Vagina (tissue), 2 donors: ENCODE results near the gene SEPHS1. TPM values are rescaled to one million over a fixed set of nuclear protein-coding genes. Genes with fewer than 3 reads are reported as not detected.

ENCODE experiments used
- DNase-seq, 2 donors: peaks; one replicate each; pipeline ENCODE4 v3.0.0-alpha.2; 2017; ENCODE audit errors: extremely low spot score in 2 of 2
- H3K27ac ChIP-seq: fragments of 200-600 bp; sonication (generic); one replicate; pipeline ENCODE4 v1.5.1; 2019
- H3K27me3 ChIP-seq: fragments of 200-600 bp; sonication (generic); one replicate; pipeline ENCODE4 v1.5.1; 2019
- H3K36me3 ChIP-seq, 2 donors: fragments of 200-600 bp; sonication (generic); one replicate each; pipeline ENCODE4 v1.5.1; 2017 to 2019
- H3K4me1 ChIP-seq: fragments of 200-600 bp; sonication (generic); one replicate; pipeline ENCODE4 v1.5.1; 2019
- H3K4me3 ChIP-seq, 2 donors: fragments of 200-600 bp; sonication (generic); 1 replicate in 1 of 2; 2 replicates in 1 of 2; pipeline ENCODE4 v1.5.1; 2016 to 2019
- H3K9me3 ChIP-seq: fragments of 200-600 bp; sonication (generic); one replicate; pipeline ENCODE4 v1.5.1; 2019
- CTCF ChIP-seq, 3 experiments: fragments of 450-650 bp in 2 of 3; fragments of 200-600 bp in 1 of 3; sonication (generic) in 1 of 3; IDR thresholded peaks; one replicate each; pipeline ENCODE4 v1.5.1; 2017 to 2019; ENCODE audit warnings: antibody characterized with exemption in 3 of 3, mild to moderate bottlenecking in 2 of 3, moderate library complexity in 2 of 3
- POLR2A ChIP-seq, 2 donors: fragments of 450-650 bp; IDR thresholded peaks; one replicate each; pipeline ENCODE4 v1.6.1; 2017; ENCODE audit warnings: antibody characterized with exemption in 2 of 2, mild to moderate bottlenecking in 2 of 2, moderate library complexity in 2 of 2
- POLR2AphosphoS5 ChIP-seq, 2 donors: sonication (generic); formaldehyde crosslinking; IDR thresholded peaks; one replicate each; pipeline ENCODE4 v1.9.0; 2017; ENCODE audit warnings: antibody characterized with exemption in 2 of 2, mild to moderate bottlenecking in 2 of 2, low read depth in 1 of 2; ENCODE audit not compliant: insufficient read depth in 1 of 2
- intact Hi-C: fragments of 100-400 bp; cut with DNase I; formaldehyde crosslinking; loops from one replicate; pipeline ENCODE4 v1.15.1; 2023
- total RNA-seq: library from RNA; depleted of rRNA; stranded (reverse); fragments of >200 nt; gene quantifications from one replicate; pipeline ENCODE4 v1.2.3, GENCODE V29; 2016

SEPHS1 gene
- total RNA-seq, 1 donor from 2014 or later, result 26.8 TPM

- intact Hi-C loops, result no loop called here
- no peak overlapping the region for H3K4me3 ChIP-seq
- no peaks in the 10 kb centered on the region for H3K27me3 ChIP-seq
- H3K36me3 ChIP-seq, result no peaks in the 10 kb centered on the region
- H3K9me3 ChIP-seq, result no peaks in the 10 kb centered on the region
- TF ChIP-seq CTCF (IDR thresholded peaks at IDR 0.05) (no peak), POLR2A (IDR thresholded peaks at IDR 0.05) (no peak), POLR2AphosphoS5 (IDR thresholded peaks at IDR 0.05; ENCODE audit: insufficient read depth in 1 of 2, low read depth in 1 of 2) (no peak)
- H3K4me1 ChIP-seq, result peaks cover 7% of the 10 kb centered on the region
- no peak for DNase-seq
- H3K27ac ChIP-seq, result no peak overlapping the region
Observed at GRCh38 chr10:13354783-13355182, 6.7 kb upstream of the SEPHS1 start.

GRCh38 chr10:13352519-13352918, 4.4 kb upstream of the SEPHS1 start:
- TF ChIP-seq POLR2AphosphoS5 (IDR thresholded peaks at IDR 0.05; ENCODE audit: insufficient read depth in 1 of 2, low read depth in 1 of 2), result no peak
- no peak for TF ChIP-seq CTCF (IDR thresholded peaks at IDR 0.05)
- no peak for TF ChIP-seq POLR2A (IDR thresholded peaks at IDR 0.05)
- H3K27ac ChIP-seq, result no peak overlapping the region
- intact Hi-C loops, result no loop called here
- no peak overlapping the region for H3K4me3 ChIP-seq
- H3K27me3 ChIP-seq, result no peaks in the 10 kb centered on the region
- no peaks in the 10 kb centered on the region for H3K9me3 ChIP-seq
- no peaks in the 10 kb centered on the region for H3K36me3 ChIP-seq
- peaks cover 22% of the 10 kb centered on the region for H3K4me1 ChIP-seq
- DNase-seq, result no peak

GRCh38 chr10:13351340-13351915, 3.3 kb upstream of the SEPHS1 start:
- Histone ChIP-seq H3K27ac (no peak overlapping the region), H3K4me3 (no peak overlapping the region), H3K36me3 (no peaks in the 10 kb centered on the region), H3K9me3 (no peaks in the 10 kb centered on the region), H3K27me3 (no peaks in the 10 kb centered on the region), H3K4me1 (peaks cover 24% of the 10 kb centered on the region)
- intact Hi-C loops, result no loop called here
- TF ChIP-seq CTCF (IDR thresholded peaks at IDR 0.05), result no peak
- TF ChIP-seq POLR2A (IDR thresholded peaks at IDR 0.05), result no peak
- no peak for TF ChIP-seq POLR2AphosphoS5 (IDR thresholded peaks at IDR 0.05; ENCODE audit: insufficient read depth in 1 of 2, low read depth in 1 of 2)
- DNase-seq, result no peak

- peak overlapping the region; percentile 73 to 83 for H3K4me3 ChIP-seq
- H3K9me3 ChIP-seq, result no peaks in the 10 kb centered on the region
- H3K27me3 ChIP-seq, result no peaks in the 10 kb centered on the region
- peaks cover 40% of the 10 kb centered on the region for H3K4me1 ChIP-seq
- H3K36me3 ChIP-seq, result no peaks in the 10 kb centered on the region
- intact Hi-C loops, result no loop called here
- DNase-seq, result no peak
- TF ChIP-seq POLR2A (IDR thresholded peaks at IDR 0.05), result no peak
- peak in 1 of 2 donors; percentile 20 for TF ChIP-seq POLR2AphosphoS5 (IDR thresholded peaks at IDR 0.05; ENCODE audit: insufficient read depth in 1 of 2, low read depth in 1 of 2)
- peak overlapping the region; percentile 96 for H3K27ac ChIP-seq
Observed at GRCh38 chr10:13349463-13350274, 1.6 kb upstream of the SEPHS1 start.

GRCh38 chr10:13347500-13348156, 465 bp downstream of the SEPHS1 start:
- intact Hi-C loops, result no loop called here
- Histone ChIP-seq H3K36me3 (no peaks in the 10 kb centered on the region), H3K4me3 (peak overlapping the region; percentile 73 to 83), H3K4me1 (peaks cover 40% of the 10 kb centered on the region), H3K27me3 (no peaks in the 10 kb centered on the region), H3K27ac (peak overlapping the region; percentile 96), H3K9me3 (no peaks in the 10 kb centered on the region)
- no peak for DNase-seq
- no peak for TF ChIP-seq POLR2AphosphoS5 (IDR thresholded peaks at IDR 0.05; ENCODE audit: insufficient read depth in 1 of 2, low read depth in 1 of 2)
- peak in 1 of 2 donors; percentile 26 for TF ChIP-seq POLR2A (IDR thresholded peaks at IDR 0.05)
